ENCODE data around the gene SPATA16.
"Not testable (repeated sequence)": the region's sequence is repeated elsewhere in the genome, so short reads cannot be mapped to it uniquely, and the experiment has no call there.

The SPATA16 gene

GRCh38 chr3:173140986-173141385, at the start of gene SPATA16:
Gene SPATA16 (minus strand): TSS chr3:173141235. CDS start chr3:173117731, 23,504 bp downstream.
- DNase-seq, result no peak

- DNase-seq, result not testable (repeated sequence)
These were observed 42.0 kb upstream of the SPATA16 start for GRCh38 chr3:173183022-173183421.

- no peak for DNase-seq
These were observed 32.6 kb upstream of the SPATA16 start for GRCh38 chr3:173173652-173174051.

GRCh38 chr3:173159139-173159538, 18.1 kb upstream of the SPATA16 start:
- DNase-seq, result not testable (repeated sequence)

GRCh38 chr3:173156533-173156932, 15.5 kb upstream of the SPATA16 start:
- not testable (repeated sequence) for DNase-seq

GRCh38 chr3:173153631-173154030, 12.6 kb upstream of the SPATA16 start:
- DNase-seq, result no peak

- no peak for DNase-seq
These were observed 1.6 kb downstream of the SPATA16 start for GRCh38 chr3:173139420-173139819.

GRCh38 chr3:173138026-173138425, 3.0 kb downstream of the SPATA16 start:
- DNase-seq, result no peak

GRCh38 chr3:173135059-173135458, 6.0 kb downstream of the SPATA16 start:
- DNase-seq, result no peak

- no peak for DNase-seq
These were observed 12.4 kb downstream of the SPATA16 start for GRCh38 chr3:173128633-173129032.

- DNase-seq, result no peak
These were observed 29.7 kb downstream of the SPATA16 start for GRCh38 chr3:173111321-173111720.

- no peak for DNase-seq
These were observed 31.9 kb downstream of the SPATA16 start for GRCh38 chr3:173109143-173109542.

GRCh38 chr3:173103469-173103868, 37.6 kb downstream of the SPATA16 start:
- no peak for DNase-seq

GRCh38 chr3:173098959-173099358, 42.1 kb downstream of the SPATA16 start:
- no peak for DNase-seq

GRCh38 chr3:173096994-173097785, 43.8 kb downstream of the SPATA16 start:
- DNase-seq, result no peak

GRCh38 chr3:173096140-173096539, 44.9 kb downstream of the SPATA16 start:
- no peak for DNase-seq

- DNase-seq, result no peak
These were observed 49.0 kb downstream of the SPATA16 start for GRCh38 chr3:173092038-173092437.

GRCh38 chr3:173090492-173090891, 50.5 kb downstream of the SPATA16 start:
- DNase-seq, result no peak

- no peak for DNase-seq
These were observed 51.8 kb downstream of the SPATA16 start for GRCh38 chr3:173089283-173089682.

GRCh38 chr3:173078525-173078924, 62.5 kb downstream of the SPATA16 start:
- no peak for DNase-seq

GRCh38 chr3:173066044-173067004, 74.7 kb downstream of the SPATA16 start:
- DNase-seq, result no peak

GRCh38 chr3:173065543-173065981, 75.5 kb downstream of the SPATA16 start:
- DNase-seq, result no peak

- no peak for DNase-seq
These were observed 76.4 kb downstream of the SPATA16 start for GRCh38 chr3:173064631-173065030.

GRCh38 chr3:173058229-173058628, 82.8 kb downstream of the SPATA16 start:
- DNase-seq, result no peak

All from stimulated activated CD4-positive, alpha-beta T cell treated with anti-CD3 and anti-CD28 coated beads, Interleukin-15, amount 100 ng/mL, for 24 hours (primary cell).